Heart left ventricle (tissue), 16 donors: ENCODE results near the gene ATRNL1. TPM values are rescaled to one million over a fixed set of nuclear protein-coding genes. Genes with fewer than 3 reads are reported as not detected.

Source experiments
- ATAC-seq, 4 donors: fragments of 200-7000 bp; cut with Tn5 transposase; one replicate each; pipeline ENCODE4 v1.9.1; 2020 to 2022; ENCODE audit warnings: moderate library complexity in 4 of 4, mild to moderate bottlenecking in 3 of 4, moderate number of reproducible peaks in 1 of 4
- DNase-seq, 5 donors: peaks; one replicate each; pipeline ENCODE4 v3.0.0-alpha.2; 2020
- H3K27ac ChIP-seq, 12 donors: fragments of 200-600 bp; sonication (generic) in 4 of 12; one replicate each; pipeline versions ENCODE4 v1.5.0 to v1.8.0; 2016 to 2022; ENCODE audit warnings: mild to moderate bottlenecking in 2 of 12
- H3K27me3 ChIP-seq, 9 donors: fragments of 200-600 bp; sonication (generic) in 2 of 9; one replicate each; pipeline versions ENCODE4 v1.5.1 to v1.8.0; 2016 to 2022; ENCODE audit warnings: mild to moderate bottlenecking in 3 of 9
- H3K36me3 ChIP-seq, 9 donors: fragments of 200-600 bp; sonication (generic) in 2 of 9; one replicate each; pipeline versions ENCODE4 v1.5.0 to v1.8.0; 2018 to 2022; ENCODE audit warnings: mild to moderate bottlenecking in 2 of 9
- H3K4me1 ChIP-seq, 12 donors: fragments of 200-600 bp; sonication (generic) in 4 of 12; one replicate each; pipeline versions ENCODE4 v1.5.0 to v1.8.0; 2016 to 2022; ENCODE audit warnings: mild to moderate bottlenecking in 3 of 12
- H3K4me3 ChIP-seq, 12 donors: fragments of 200-600 bp; sonication (generic) in 4 of 12; one replicate each; pipeline versions ENCODE4 v1.5.0 to v1.8.0; 2017 to 2022; ENCODE audit warnings: mild to moderate bottlenecking in 9 of 12, moderate library complexity in 4 of 12
- H3K9me3 ChIP-seq, 12 donors: fragments of 200-600 bp; sonication (generic) in 4 of 12; one replicate each; pipeline versions ENCODE4 v1.5.0 to v1.8.0; 2016 to 2022; ENCODE audit warnings: mild to moderate bottlenecking in 1 of 12
- CTCF ChIP-seq, 12 donors: fragments of 200-600 bp; sonication (generic) in 4 of 12; IDR thresholded peaks; one replicate each; pipeline versions ENCODE4 v1.5.0 to v1.8.0; 2018 to 2022; ENCODE audit warnings: antibody characterized with exemption in 12 of 12, mild to moderate bottlenecking in 5 of 12
- POLR2A ChIP-seq, 2 donors: fragments of 450-650 bp; IDR thresholded peaks; one replicate each; pipeline ENCODE4 v1.6.1; 2017; ENCODE audit warnings: antibody characterized with exemption in 2 of 2, mild to moderate bottlenecking in 2 of 2, moderate library complexity in 2 of 2
- WGBS, 4 donors: extraction: QIAGEN DNeasy Blood & Tissue Kit in 2 of 4; methylation state at CpG; one replicate each; pipeline versions ENCODE4 v1.1.5 to v1.1.7; 2013 to 2018; 5-methylcytosine and 5-hydroxymethylcytosine counted together
- intact Hi-C, 10 donors: fragments of 100-400 bp; cut with DNase I; formaldehyde crosslinking; loops; one replicate each; pipeline versions ENCODE4 v1.11.1 to v1.14.2; 2022
- polyA plus RNA-seq, 2 donors: library from polyadenylated mRNA; stranded (reverse); fragments of 200-250 nt; gene quantifications; one replicate each; pipeline ENCODE4 v1.2.3, GENCODE V29; 2013
- total RNA-seq, 9 donors: library from RNA; depleted of rRNA in 2 of 9; stranded (reverse); fragments of >200 nt in 2 of 9; fragmentation: NEBNext Ultra II Directional in 3 of 9; extraction: Animal tissue kit (Norgen Biotek cat#: 25700) in 3 of 9; gene quantifications; one replicate each; pipeline versions ENCODE4 v1.1.0 to v1.2.4, GENCODE V29; 2016 to 2023
- donor health status: ischemic (EF 13 %, LVEDD 7.1; RV severe dilation, severe dysfunction).
- donor health status: healthy with polysubstance abuse.
- donor health status: DM: no; HTN: yes; CAD: no.
- donor health status: DM: no; HTN: no; CAD: no.
- donor health status: ischemic (EF 25% LVEDD 6.9; RV normal size, moderate dysfunction).
- donor health status: ischemic (EF 25% LVEDD 5.7; RV mildly dilated, moderate dysfunction).
- donor health status: healthy.
- donor health status: DM: yes; HTN: yes; CAD: no.
- donor health status: ischemic (EF 35%, LVEDD 5.7; RV mildly dilated, moderate dysfunction).
- donor health status: nonischemic (EF 11% LVEDD 7.7; RV severe dilation, severe dysfunction).
- donor health status: DM: yes; HTN: yes; CAD: no.
- donor health status: PGD.
- donor health status: ischemic (EF 29% LVEDD 5.4; RV normal size, mild dysfunction).
- donor health status: nonischemic (EF 23%, LVEDD 6.1; RV moderate dilation, normal function).

ATRNL1 gene
- total and polyA plus RNA-seq, 11 donors: 0.13 to 28.5 (median 3.0) TPM

- intact Hi-C loops: no loop called here
- no peak for TF ChIP-seq POLR2A (IDR thresholded peaks at IDR 0.05)
- no peak for TF ChIP-seq CTCF (IDR thresholded peaks at IDR 0.05)
- Histone ChIP-seq H3K4me1 (peaks cover 0 to 3% (median 0%) of the 10 kb centered on the region in 12 donors), H3K4me3 (no peak overlapping the region), H3K27ac (no peak overlapping the region), H3K9me3 (peaks cover 0 to 26% (median 2%) of the 10 kb centered on the region in 12 donors), H3K27me3 (no peaks in the 10 kb centered on the region), H3K36me3 (no peaks in the 10 kb centered on the region)
- DNase-seq (no peak), ATAC-seq (no peak)
- WGBS, 4 donors: 80 to 89% (median 83%) methylated on average over 2 of the region's 2 CpGs
These were observed 889.4 kb downstream of the ATRNL1 start for GRCh38 chr10:115982526-115982925.

- Histone ChIP-seq H3K27me3 (no peaks in the 10 kb centered on the region), H3K9me3 (peaks cover 0 to 26% (median 2%) of the 10 kb centered on the region in 12 donors), H3K27ac (no peak overlapping the region), H3K4me1 (no peaks in the 10 kb centered on the region), H3K4me3 (no peak overlapping the region), H3K36me3 (no peaks in the 10 kb centered on the region)
- 27 to 45% (median 44%) methylated on average over 1 of the region's 1 CpG for WGBS, 4 donors
- ATAC-seq (no peak), DNase-seq (no peak)
- intact Hi-C loops: no loop called here
- TF ChIP-seq CTCF (IDR thresholded peaks at IDR 0.05): no peak
- no peak for TF ChIP-seq POLR2A (IDR thresholded peaks at IDR 0.05)
These were observed 892.6 kb downstream of the ATRNL1 start for GRCh38 chr10:115985786-115986185.

DNA sequence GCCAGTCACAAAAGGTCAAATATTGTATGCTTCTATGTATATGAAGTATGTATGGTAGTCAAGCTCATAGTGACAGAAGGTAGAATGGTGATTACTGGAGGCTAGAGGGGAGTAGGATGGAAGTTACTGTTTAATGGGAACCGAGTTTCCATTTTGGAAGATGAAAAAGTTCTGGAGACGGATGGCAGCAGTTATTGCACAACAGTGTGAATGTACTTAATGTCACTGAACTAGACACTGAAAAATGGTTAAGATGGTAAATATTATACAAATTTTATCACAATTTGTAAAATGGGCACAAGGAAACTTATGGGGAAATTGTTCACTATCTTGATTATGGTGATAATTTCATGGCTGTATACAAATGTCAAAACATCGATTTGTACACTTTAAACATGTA is 895.2 kb downstream of the ATRNL1 start:
- no peak overlapping the region for H3K27ac ChIP-seq
- WGBS, 4 donors: 92 to 94% (median 93%) methylated on average over 3 of the region's 3 CpGs

DNA sequence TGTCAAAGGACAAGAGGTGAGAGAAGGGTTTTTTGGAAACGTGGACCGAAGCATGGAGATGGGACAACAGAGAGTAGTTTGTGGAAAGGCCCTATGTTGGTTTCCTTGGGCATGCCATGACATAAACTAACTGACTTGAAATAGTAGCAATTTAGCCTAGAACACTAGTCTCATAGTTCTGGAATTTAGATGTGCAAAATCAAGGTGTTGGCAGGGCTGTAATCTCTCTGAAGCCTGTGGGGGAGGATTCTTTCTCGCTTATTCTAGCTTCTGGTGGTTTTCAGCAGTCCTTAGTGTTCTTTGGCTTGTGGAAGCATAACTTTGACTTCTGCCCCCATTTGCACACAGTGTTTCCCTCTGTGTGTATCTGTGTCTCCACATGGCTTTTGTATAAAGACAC is 896.5 kb downstream of the ATRNL1 start:
- Histone ChIP-seq H3K9me3 (peaks cover 0 to 15% (median 2%) of the 10 kb centered on the region in 12 donors), H3K4me3 (no peak overlapping the region), H3K27me3 (no peaks in the 10 kb centered on the region), H3K4me1 (no peaks in the 10 kb centered on the region), H3K36me3 (no peaks in the 10 kb centered on the region), H3K27ac (no peak overlapping the region)
- 63 to 66% (median 65%) methylated on average over 3 of the region's 3 CpGs for WGBS, 4 donors
- no peak for TF ChIP-seq CTCF (IDR thresholded peaks at IDR 0.05)
- no peak for TF ChIP-seq POLR2A (IDR thresholded peaks at IDR 0.05)
- no peak for ATAC-seq
- intact Hi-C loops: no loop called here
- no peak for DNase-seq

More for the DNA sequence above, 895.2 kb downstream of the ATRNL1 start:
- Histone ChIP-seq H3K36me3 (no peaks in the 10 kb centered on the region), H3K9me3 (peaks cover 0 to 24% (median 5%) of the 10 kb centered on the region in 12 donors), H3K4me3 (no peak overlapping the region), H3K4me1 (no peaks in the 10 kb centered on the region), H3K27me3 (no peaks in the 10 kb centered on the region)
- no peak for ATAC-seq
- intact Hi-C loops: no loop called here
- no peak for DNase-seq
- TF ChIP-seq CTCF (IDR thresholded peaks at IDR 0.05) (no peak), POLR2A (IDR thresholded peaks at IDR 0.05) (no peak)
